ENCODE results near the gene EMP3.

EMP3 gene

DNA sequence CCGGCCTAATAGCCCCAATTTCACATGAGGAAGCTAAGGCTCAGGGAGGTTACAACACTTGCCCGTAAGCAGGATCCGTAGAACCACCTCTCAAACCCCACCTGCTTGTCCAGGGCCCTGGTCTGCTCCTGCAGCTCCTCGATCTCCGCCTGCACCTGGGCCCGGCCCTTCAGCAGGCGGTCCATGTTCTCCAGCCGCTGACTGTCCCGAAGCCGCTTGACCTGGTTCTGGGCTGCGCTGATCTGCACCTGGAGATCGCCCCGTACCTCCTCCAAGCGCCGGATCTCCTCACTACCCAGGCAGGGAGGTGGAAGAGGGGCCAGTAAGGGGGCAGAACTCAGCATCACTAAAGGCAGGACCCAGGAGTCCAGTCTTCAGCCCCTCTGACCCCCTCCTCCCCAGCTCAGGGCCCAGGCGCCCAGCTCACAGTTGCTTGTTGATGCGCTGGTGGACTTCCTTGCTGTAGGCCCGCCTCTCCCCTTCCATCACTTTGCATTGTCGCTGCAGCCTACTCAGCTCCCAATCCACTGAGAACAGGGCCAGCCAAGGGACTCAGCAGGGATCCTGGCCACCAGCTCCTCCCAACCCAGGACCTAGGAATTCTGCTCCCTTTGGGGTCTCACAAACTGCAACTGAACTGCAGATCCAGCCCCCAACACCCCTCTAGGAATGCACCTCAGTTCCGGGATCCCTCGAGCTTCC is 6.9 kb upstream of the EMP3 start:
- DNase-seq = no peak

DNA sequence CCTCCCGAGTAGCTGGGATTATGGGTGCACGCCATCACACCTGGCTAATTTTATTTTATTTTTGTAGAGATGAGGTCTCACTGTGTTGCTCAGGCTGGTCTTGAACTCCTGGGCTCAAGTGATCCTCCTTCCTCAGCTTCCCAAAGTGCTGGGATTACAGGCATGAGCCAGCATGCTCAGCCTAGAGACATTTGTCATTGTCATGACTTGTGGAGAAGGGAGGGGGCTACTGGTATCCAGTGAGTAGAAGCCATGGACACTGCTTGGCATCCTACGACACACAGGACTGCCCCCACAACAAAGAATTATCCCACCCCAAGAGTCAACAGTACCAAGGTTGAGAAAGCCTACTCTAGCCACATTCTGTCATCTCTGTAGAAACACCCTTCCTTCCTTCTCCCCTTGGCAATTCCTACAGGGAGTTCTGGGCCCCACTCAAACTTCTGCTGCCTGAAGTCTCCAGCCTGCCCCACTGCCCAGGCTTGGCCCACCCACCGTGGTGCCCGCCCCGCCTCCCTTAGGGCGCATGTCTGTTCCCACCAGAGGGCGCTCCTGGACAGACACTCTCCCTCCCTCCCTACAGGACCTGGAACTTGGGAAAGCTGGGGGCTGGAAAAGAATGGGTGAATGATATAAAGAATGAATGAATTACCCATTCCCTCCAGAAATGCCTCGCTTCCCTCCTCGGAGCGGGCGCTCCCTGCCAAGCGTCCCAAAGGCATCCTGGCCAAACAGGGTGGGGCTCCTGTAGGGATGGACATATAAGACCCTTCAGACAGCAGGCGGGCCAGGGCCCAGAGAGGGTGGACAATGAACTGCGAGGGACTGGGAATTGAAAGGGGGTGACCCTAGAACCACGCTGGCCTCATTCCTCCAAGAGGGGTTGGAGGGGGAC is 5.5 kb upstream of the EMP3 start:
- DNase-seq = peak; percentile 78

DNA sequence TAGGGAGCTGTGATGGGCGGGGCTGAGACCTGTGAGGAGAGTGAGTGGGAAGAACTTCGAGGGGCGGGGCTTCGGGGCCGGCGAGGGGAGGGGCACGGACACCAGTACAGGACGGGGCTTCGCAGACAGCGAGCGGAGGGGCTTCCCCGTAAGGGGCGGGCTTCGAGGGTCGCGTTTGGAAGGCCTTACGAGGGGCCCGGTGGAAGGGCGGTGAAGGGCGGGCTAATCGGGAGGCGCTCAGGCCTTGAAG is 4.1 kb upstream of the EMP3 start:
- peak; percentile 99 for DNase-seq

DNA sequence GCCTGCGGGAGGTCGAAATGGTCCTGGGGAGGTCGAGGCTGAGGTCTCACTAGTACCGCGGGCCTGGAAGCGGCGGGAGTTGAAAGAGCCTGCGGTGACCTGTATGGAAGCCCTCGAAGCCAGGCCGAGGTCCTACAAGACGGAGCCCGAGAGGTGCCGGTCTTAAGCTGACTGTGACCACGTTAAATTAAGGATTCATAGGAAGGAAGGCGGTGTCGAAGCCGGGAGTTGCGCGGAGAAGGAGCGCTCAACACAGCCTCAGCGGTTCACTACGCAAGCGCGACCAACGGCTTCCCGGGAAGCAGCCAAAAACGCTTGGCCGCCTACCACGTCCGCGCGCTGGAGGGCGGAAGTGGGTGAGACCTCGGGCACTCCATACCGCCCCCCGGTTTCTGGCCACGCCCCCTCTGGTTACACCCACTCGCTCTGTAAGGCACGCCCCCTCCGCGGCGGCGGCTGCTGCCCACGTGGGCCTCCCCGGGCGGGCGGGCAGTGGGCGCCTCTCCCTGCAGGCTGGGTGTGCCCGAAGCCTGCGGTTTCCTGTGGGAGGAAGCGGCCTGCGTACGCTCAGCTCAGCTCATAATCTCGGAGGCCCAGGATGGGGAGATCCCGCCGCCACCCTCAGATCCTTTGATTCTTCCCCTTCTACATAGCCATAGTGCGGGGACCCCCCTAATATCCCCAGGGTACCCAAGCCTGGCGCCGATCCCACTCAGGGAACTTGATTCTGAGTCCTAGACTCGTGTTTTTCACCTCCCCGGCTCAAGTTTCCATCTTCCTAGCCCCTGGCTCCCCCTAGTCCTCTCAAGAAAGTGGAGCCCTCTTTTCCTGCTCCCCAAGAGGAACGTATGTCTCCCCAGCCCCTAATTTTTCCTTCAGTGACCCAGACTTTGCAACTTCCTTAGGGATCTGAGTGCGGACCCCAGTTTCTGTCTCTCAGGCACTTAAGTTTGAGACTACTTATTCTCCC is 3.4 kb upstream of the EMP3 start:
- peak; percentile 100 for DNase-seq

DNA sequence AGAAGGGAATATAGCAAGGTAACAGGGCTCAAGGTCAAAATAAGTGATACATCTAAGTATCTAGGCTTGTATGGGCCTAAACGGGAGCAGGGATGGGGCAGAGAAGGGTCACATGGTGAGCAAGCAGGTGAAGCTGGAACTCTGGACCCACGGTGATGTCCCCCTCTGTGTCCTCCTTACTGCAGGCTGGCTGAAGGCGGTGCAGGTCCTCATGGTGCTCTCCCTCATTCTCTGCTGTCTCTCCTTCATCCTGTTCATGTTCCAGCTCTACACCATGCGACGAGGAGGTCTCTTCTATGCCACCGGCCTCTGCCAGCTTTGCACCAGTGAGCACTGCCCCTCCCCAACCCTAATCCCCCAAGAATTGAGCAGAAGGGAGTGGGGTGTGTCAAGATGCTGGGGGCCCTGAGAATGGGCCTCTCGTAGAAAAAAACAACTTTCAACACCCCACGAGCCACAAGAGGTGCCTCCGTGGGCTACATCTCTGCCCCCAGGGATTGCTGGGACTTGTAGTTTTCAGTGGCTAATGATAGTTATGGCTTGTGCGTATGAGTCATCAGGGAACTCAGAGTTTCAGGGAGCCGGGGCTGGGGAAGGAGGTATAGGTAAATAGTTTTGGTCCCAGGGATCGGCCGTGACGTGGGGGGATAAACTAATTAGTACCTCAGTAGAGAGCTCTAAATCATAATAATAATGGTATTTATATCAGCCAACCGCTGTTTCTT is 4.0 kb downstream of the EMP3 start:
- peak; percentile 69 for DNase-seq

DNA sequence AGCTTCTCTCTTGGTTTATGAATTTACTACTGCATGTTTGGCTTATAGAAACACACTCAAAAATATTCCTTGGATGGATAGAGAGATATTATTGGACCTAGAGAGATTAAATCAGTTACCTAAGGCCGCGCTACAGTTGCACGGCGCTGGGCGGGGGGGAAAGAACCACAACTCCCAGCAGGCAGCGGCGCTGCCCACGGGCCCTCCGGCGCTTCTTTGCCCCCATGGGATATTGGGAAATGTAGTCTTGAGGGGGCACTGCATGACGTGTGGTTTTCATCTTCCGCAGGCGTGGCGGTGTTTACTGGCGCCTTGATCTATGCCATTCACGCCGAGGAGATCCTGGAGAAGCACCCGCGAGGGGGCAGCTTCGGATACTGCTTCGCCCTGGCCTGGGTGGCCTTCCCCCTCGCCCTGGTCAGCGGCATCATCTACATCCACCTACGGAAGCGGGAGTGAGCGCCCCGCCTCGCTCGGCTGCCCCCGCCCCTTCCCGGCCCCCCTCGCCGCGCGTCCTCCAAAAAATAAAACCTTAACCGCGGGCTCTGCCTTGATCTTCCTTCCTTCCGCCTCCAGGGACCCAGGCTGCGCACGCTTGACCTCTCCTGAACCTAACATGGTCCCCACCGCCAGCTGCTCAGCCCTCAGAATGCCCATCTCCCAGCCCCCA is 4.8 kb downstream of the EMP3 start:
- DNase-seq = peak; percentile 92

DNA sequence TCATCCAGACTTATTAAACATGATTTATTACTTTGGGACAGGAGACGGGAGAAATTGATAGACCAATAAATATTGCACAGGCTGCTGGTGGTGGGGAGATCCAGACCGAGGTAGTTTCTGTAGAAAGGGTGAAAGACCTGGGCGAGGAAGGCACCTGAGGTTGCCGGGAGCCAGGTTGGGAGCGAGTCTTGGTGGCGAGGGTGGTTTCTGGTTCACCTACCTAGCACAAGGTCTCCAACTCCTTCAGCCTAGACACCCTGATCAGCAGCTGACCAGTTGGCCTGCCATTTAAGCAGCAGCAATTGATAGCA is 7.0 kb downstream of the EMP3 start:
- DNase-seq = no peak

DNA sequence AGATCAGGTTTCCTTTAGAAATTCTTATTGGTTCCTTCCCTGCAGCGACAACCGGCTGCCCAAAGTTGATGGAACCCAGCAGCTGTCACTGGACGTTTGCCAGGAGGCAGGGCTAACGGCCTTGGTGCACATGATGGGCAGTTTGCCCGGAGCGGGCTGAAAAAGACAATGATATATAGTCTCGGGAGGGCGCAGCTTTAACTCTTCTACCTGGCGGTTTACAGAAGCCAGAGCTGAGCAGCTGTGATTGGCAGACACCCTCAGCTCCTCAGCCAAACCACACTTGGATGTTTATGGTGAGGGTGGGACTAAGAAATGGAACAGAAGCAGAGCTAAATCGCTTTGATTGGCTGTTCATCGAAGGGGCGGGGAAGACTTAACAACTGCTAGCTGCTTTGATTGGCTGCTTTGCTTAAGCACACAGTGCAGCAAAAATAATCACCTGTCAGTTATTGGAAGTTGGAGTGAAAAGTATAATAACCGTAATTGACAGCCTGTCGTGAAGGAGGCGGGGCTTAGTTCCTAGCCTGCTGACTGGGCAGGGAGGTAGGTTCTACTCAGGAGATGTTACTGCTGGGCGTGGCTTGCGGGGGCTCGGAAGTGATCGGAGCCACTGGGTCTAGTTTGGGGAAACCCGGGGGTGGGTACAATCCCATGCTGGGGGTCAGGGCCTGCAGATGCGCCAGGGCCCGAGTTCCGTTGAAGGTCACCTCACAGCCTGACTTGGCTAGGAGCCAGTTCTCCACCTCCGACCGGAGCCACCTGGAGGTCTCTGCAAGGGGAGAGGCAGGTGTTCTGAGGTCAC is 7.5 kb downstream of the EMP3 start:
- DNase-seq = peak; percentile 97

DNA sequence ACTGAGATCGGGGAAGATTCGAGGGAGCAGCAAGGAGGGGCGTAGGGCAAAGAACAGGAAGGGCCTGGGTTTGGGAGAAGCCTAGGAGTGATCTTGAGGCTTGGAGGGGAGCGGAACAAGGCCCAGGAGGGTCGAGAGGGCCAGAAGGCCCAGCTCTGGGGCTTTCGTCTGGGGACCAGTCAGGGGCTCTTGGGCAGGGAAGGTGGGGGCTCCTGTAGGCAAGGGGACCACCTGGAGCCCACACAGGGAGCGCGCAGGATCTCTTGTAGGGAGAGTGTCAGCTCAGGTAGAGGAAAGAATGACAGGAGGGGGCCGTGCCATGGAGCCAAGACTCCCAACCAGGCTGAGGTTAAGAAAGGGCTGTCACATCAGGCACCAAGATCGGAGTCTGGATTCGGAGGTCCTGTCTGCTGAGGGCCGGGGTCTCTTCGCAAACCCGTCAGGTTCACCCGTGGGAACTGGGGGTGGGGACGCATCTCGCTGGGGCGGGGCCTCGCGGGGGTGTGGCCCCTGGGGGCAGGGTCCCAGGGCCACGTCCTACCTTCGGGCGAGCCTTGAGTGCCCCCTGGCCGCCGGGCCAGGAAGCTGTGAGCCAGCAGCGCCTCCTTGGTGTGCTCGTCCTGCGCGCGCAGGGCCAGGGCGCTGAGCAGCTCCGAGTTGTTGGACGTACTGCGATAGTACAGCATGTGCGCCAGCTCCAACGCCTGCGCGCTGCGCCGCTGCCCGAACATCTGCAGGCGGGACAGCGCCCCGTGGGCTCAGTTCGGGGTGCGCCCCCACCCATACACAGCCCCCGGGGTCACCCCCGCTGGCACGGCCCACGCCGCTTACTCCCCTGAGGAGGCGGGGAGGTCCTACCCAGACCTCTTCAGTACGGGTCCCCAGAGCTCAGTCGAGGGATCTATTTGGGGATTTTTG is 8.4 kb downstream of the EMP3 start:
- peak; percentile 95 for DNase-seq

DNA sequence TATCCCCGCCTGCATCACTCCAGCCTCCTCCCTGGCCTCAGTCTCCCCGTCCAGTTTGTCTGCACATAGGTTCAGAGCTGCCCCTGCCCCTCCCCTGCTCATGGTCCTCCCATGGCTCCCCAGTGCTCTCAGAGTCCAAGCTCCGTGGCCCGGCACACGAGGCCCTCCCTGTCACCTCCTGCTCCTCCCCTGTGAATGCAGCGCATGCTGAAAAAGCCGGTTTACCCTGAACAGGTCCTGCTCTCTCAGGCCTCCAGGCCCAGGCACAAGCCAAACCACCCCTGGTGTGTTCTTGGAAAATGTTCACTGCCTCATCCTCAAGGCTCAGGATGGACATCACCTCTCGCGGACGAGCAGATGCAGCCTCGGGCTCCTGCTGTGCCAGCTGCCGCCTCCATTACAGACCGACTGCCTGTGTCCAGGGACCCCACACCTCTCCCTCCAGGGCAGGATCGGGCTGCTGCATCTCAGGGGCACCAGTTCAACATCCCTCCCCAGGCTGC is 13.0 kb downstream of the EMP3 start:
- DNase-seq = no peak

DNA sequence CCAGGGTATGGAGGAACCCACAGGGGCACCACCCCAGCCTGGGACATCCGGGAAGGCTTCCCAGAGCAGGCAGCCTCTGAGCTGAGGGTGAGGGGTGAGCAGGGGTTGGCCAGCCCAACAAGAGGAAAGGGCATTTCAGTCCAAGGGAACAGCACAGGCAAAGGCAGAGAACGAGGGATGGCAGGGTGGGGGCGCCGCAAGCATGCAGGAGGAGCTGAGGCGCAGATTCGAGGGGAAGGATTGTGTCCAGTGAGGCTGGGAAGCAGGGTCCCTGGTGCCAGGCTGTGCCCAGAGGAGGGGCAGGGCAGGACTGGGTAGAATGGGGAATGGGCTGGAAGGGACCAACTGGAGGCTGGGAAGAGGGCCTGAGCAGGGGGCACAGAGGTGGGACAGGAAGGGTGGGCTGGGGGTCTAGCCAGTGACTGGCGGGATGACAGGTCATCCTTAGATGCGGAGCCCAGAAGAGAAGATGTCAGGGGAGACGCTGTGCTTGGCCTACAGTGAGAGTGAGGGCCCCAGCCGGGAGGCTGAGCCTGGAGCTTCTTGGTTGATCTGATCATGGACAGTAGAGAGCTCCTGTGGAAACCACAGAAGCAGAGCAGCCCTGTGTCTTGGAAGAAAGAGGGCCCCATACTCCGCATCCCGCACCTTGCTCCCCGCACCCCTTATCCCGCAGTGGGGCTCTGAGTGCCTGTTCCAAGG is 13.6 kb downstream of the EMP3 start:
- no peak for DNase-seq

DNA sequence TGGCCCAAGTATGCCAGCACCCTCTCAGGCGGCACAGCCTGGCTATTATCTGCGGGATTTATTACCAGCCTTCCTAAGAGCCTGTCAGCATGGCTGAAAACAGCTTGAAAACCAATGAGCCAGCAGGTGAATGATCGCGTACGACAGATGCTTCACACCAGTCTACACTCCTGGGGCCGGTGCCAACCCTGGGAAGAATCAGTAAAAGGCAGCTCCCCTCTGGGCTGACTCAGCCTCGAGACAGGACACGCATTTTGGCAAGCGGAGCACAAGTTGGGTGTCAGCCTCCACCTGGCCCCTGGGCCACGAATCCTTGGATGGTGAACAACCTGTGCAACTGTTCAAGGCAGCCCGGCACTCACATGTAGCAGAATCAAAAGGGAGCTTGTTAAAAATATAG is 15.6 kb downstream of the EMP3 start:
- DNase-seq = no peak

DNA sequence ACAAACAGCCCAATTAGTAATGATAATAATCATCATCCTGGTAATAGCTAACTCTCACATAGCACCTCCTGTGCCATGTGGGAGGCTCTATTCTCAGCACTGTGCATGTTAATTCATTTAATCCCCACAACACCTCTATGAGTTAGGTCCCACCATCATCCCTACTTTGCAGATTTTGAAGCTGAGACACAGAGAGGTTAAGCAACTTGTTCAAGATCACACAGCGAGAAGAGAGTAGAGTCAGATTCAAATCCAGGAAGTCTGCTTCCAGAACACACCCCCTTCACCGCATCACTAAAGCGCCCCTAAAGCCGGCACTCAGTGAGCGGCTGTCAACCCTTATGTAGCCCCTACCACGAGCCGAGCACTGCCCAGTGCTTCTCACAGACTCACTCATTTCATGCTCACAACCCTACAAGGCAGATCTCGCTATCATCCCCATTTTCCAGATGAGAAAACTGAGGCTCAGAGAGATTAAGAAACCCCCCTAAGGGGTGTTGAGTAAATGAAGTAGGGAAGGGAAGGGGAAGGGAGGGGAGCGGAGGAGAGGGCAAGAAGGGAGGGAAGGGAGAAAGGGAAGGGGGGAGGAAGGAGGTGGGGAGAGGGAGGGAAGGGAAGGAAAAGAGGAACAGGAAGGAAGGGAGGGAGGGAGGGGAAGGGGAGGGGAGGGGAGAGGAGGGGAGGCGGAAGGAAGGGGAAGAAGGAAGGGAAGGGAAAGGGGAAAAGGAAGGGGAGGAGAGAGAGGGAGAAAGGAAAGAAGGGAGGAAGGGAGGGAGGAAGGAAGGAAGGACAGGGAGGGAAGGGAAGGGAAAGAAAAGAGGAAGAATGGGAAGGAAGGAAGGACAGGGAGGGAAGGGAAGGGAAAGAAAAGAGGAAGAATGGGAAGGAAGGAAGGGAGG is 16.4 kb downstream of the EMP3 start:
- DNase-seq = no peak

DNA sequence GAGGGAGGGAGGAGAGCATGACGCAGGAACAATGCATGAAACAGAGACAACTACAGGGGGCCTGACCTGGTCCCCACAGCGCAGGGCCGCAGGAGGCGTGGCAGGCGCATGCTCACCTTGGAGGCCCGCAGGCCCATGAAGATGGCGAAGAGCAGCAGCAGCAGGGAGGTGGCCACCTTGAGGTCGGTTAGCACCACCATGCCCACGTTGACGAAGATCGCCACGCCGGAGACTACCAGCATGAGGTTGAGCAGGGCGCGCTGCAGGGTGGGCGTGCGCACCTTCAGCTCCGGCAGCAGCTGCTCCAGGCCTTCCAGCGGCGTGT is 17.0 kb downstream of the EMP3 start:
- DNase-seq = no peak

DNA sequence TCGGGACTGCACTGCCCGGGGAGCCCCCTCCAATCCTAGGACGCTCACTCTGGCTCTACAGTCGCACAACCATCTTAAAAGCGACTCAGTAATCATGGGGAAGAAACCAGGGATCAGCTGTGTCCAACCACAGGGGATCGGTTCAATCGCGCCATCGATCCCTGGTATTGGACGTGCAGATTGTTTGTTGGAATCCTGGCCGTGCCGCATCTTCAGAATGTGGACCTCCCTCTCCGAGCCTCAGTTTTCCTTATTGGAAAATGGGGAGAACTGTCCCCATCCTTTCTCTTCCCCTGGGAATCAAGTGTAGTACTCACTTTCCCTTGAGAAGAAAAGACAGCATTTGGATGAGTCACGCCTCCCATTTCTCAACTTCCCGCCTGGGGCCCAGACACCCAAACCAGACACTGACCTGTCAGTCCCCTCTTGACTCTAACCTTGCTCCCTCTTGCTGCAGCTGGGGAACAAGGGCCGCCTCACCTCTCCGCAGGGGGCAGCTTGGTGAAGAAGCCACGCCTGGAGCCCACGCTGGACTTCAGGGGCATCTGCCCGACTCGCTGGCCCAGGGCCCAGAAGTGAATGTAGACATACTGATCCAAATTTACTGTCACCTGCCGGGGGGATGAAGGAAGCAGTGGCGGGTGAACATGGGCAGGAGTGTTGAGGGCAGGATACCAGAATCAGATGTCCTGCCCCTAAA is 17.6 kb downstream of the EMP3 start:
- DNase-seq = no peak

DNA sequence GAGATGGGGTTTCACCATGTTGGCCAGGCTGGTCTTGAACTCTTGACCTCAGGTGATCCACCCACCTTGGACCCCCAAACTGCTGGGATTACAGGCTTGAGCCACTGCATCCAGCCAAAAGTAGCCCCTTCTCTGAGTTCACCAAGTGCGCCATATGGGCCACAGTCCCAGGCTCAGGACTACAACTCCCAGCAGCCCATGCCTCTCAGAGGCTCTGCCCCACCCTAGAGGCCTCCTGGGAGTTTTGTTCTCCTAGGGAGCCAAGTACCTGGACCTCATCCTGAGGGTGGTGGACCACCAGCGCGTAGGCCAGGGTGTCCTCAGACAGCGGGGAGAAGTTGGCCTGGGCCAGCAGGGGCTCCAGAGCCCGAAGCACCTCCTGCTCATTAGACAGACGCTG is 19.5 kb downstream of the EMP3 start:
- no peak for DNase-seq

DNA sequence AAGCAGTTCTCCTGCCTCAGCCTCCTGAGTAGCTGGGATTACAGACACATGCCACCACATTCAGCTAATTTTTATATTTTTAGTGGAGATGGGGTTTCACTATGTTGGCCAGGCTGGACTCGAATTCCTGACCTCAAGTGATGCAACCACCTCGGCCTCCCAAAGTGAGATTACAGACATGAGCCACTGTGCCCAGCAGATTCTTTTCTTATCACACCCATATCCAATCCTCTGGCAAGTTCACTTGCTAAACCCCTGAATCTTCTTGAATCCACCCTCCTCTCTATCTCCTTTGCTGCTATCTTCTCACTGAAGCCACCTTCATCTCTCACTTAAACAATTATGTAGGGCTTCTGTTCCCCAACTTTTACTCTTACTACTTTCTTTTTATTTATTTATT is 20.8 kb downstream of the EMP3 start:
- DNase-seq = no peak

DNA sequence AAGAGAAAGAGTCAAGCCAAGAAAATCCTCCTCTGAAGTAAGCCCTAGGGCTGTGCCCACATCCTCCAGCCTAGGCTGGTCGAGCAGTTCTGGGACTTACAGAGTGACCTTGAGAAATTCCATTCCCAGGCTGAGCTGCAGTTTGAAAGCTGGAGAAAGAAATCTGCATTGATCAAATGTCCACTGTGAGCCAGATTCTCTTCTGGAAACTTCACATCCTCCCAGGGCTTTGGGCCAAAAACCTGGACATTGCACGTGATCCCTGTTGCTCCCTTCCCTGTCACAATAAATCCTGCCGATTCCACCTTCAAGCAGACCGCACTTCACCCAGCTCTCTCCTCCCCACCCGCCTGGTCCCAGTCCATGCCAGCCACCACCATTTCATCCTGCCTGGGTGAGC is 22.7 kb downstream of the EMP3 start:
- DNase-seq = no peak
